AG04450 (cell line): Measurements from ENCODE around the gene DYNC1I1. TPM values are rescaled to one million over a fixed set of nuclear protein-coding genes. Genes with fewer than 3 reads are reported as not detected.

Experiments used
- CTCF ChIA-PET: fragments of 300-600, 350-600 bp; formaldehyde crosslinking; extraction: SDS; loops from one replicate; lab custom pipeline; 2022; ENCODE audit warnings: antibody characterized with exemption, inconsistent platforms; lab: Charles Lee
- POLR2A ChIA-PET: fragments of 350-600 bp; formaldehyde crosslinking; extraction: SDS; loops from one replicate; lab custom pipeline; 2021; ENCODE audit warnings: antibody characterized with exemption, inconsistent platforms; lab: Yijun Ruan, JAX
- DNase-seq: peaks from one replicate; pipeline ENCODE4 v3.0.0-alpha.2; 2011; ENCODE audit warnings: low read depth, low spot score
- H3K27ac ChIP-seq: one replicate; pipeline ENCODE4 v1.5.1; 2012; ENCODE audit warnings: low read depth, low read length, control low read depth
- H3K27me3 ChIP-seq: one replicate; pipeline ENCODE4 v1.6.0; 2012; ENCODE audit warnings: low read length; ENCODE audit not compliant: control insufficient read depth, insufficient read depth
- H3K4me3 ChIP-seq: 2 replicates; pipeline ENCODE4 v1.5.1; 2011; ENCODE audit warnings: mild to moderate bottlenecking, low read depth, low read length, control low read depth
- H3K9me3 ChIP-seq: 2 replicates; pipeline ENCODE4 v1.5.1; 2012; ENCODE audit warnings: low read length; ENCODE audit not compliant: control insufficient read depth, insufficient read depth
- CTCF ChIP-seq: IDR thresholded peaks from 2 replicates; pipeline ENCODE4 v1.5.1; 2011; ENCODE audit warnings: low read depth, low read length, control low read depth, inconsistent platforms
- polyA plus RNA-seq: library from polyadenylated mRNA; depleted of rRNA; stranded (reverse); fragments of >200 nt; gene quantifications from 2 replicates; pipeline ENCODE4 v1.2.3, GENCODE V29; 2011

Gene DYNC1I1
- polyA plus RNA-seq, 1 experiment: 0.06 TPM

GRCh38 chr7:95972523-95972922, 200.2 kb downstream of the DYNC1I1 start:
- no peak for DNase-seq
- no peak for TF ChIP-seq CTCF
- Histone ChIP-seq H3K27me3 (no peaks in the 10 kb centered on the region), H3K4me3 (no peak overlapping the region), H3K27ac (no peak overlapping the region), H3K9me3 (no peaks in the 10 kb centered on the region)
- CTCF ChIA-PET: no interaction called here
- POLR2A ChIA-PET: no interaction called here

- Histone ChIP-seq H3K27me3 (no peaks in the 10 kb centered on the region), H3K27ac (no peak overlapping the region), H3K4me3 (no peak overlapping the region), H3K9me3 (no peaks in the 10 kb centered on the region)
- no peak for DNase-seq
- no peak for TF ChIP-seq CTCF
- CTCF ChIA-PET: no interaction called here
- POLR2A ChIA-PET: no interaction called here
Observed at GRCh38 chr7:95974108-95974507, 201.8 kb downstream of the DYNC1I1 start.

GRCh38 chr7:95976369-95977060, 204.2 kb downstream of the DYNC1I1 start:
- ChIA-PET CTCF (no interaction called here), POLR2A (no interaction called here)
- Histone ChIP-seq H3K4me3 (no peak overlapping the region), H3K27ac (no peak overlapping the region), H3K9me3 (no peaks in the 10 kb centered on the region), H3K27me3 (no peaks in the 10 kb centered on the region)
- TF ChIP-seq CTCF: no peak
- DNase-seq: no peak

GRCh38 chr7:95977994-95978393, 205.6 kb downstream of the DYNC1I1 start:
- POLR2A ChIA-PET: no interaction called here

GRCh38 chr7:95980167-95980566, 207.8 kb downstream of the DYNC1I1 start:
- H3K27ac ChIP-seq: no peak overlapping the region
- H3K27me3 ChIP-seq: no peaks in the 10 kb centered on the region
- no peak for DNase-seq
- POLR2A ChIA-PET: no interaction called here
- H3K4me3 ChIP-seq: no peak overlapping the region
- CTCF ChIA-PET: no interaction called here
- no peak for TF ChIP-seq CTCF
- H3K9me3 ChIP-seq: no peaks in the 10 kb centered on the region

More at GRCh38 chr7:95977994-95978393, 205.6 kb downstream of the DYNC1I1 start:
- CTCF ChIA-PET: no interaction called here
- no peak for DNase-seq
- H3K27ac ChIP-seq: no peak overlapping the region
- no peak overlapping the region for H3K4me3 ChIP-seq
- no peaks in the 10 kb centered on the region for H3K9me3 ChIP-seq
- no peak for TF ChIP-seq CTCF
- H3K27me3 ChIP-seq: no peaks in the 10 kb centered on the region
